VCaP (cell line): Measurements from ENCODE around the gene CELSR1.

Experiments used
- H3K27ac ChIP-seq: fragments of 450-650 bp; 2 replicates; pipeline ENCODE4 v1.5.1; 2017
- CTCF ChIP-seq: fragments of 450-650 bp; conservative IDR thresholded peaks from 2 replicates; pipeline ENCODE4 v1.5.1; 2017; ENCODE audit warnings: mild to moderate bottlenecking, moderate library complexity

CELSR1 gene

GRCh38 chr22:46424496-46424895 lies 112.9 kb downstream of the CELSR1 start:
- H3K27ac ChIP-seq = no peak overlapping the region
- no peak for TF ChIP-seq CTCF

GRCh38 chr22:46422896-46423295 lies 114.5 kb downstream of the CELSR1 start:
- no peak overlapping the region for H3K27ac ChIP-seq
- TF ChIP-seq CTCF = no peak

- no peak overlapping the region for H3K27ac ChIP-seq
- no peak for TF ChIP-seq CTCF
These were observed 116.2 kb downstream of the CELSR1 start for GRCh38 chr22:46421267-46421666.

GRCh38 chr22:46419754-46420571 lies 117.5 kb downstream of the CELSR1 start:
- no peak for TF ChIP-seq CTCF
- H3K27ac ChIP-seq = no peak overlapping the region

- TF ChIP-seq CTCF = no peak
- H3K27ac ChIP-seq = no peak overlapping the region
These were observed 118.6 kb downstream of the CELSR1 start for GRCh38 chr22:46418827-46419226.

- TF ChIP-seq CTCF = no peak
- H3K27ac ChIP-seq = no peak overlapping the region
These were observed 119.7 kb downstream of the CELSR1 start for GRCh38 chr22:46417769-46418168.

- H3K27ac ChIP-seq = no peak overlapping the region
- TF ChIP-seq CTCF = no peak
These were observed 120.4 kb downstream of the CELSR1 start for GRCh38 chr22:46416891-46417580.
